H1 (cell line): ENCODE data around the gene TPM2. TPM values are rescaled to one million over a fixed set of nuclear protein-coding genes. Genes with fewer than 3 reads are reported as not detected.

Experiments
- CTCF ChIA-PET: fragments of 300-600 bp; sonication (Branson Sonifier 250); formaldehyde crosslinking; loops from one replicate; lab custom pipeline; 2021; ENCODE audit not compliant: partially characterized antibody; lab: Charles Lee
- POLR2A ChIA-PET: fragments of 300-600 bp; sonication (Branson Sonifier 250); formaldehyde crosslinking; loops from one replicate; lab custom pipeline; 2021; ENCODE audit warnings: inconsistent platforms; ENCODE audit not compliant: partially characterized antibody; lab: Charles Lee
- DNase-seq, 2 experiments: peaks; one replicate each; pipeline versions ENCODE4 v3.0.0 to v3.0.0-alpha.2; 2010 to 2022; ENCODE audit warnings: low spot score in 2 of 2, low read depth in 1 of 2, mixed read lengths in 1 of 2
- FAIRE-seq: peaks from 2 replicates; lab custom pipeline; 2011; peaks lifted over from hg19 to GRCh38; lab: Jason Lieb, UNC
- H2AFZ ChIP-seq: 2 replicates; pipeline ENCODE4 v1.8.1; 2012; ENCODE audit warnings: low read length, inconsistent platforms
- H2AK5ac ChIP-seq: 2 replicates; pipeline ENCODE4 v1.6.1; 2013; ENCODE audit warnings: low read depth, low read length
- H2BK120ac ChIP-seq: replicated peaks from 2 replicates; pipeline ENCODE3; 2013; ENCODE audit warnings: low read depth, low read length, inconsistent platforms
- H2BK12ac ChIP-seq: 2 replicates; pipeline ENCODE4 v1.6.1; 2013; ENCODE audit warnings: low read depth, low read length
- H2BK15ac ChIP-seq: 2 replicates; pipeline ENCODE4 v1.6.1; 2013; ENCODE audit warnings: low read length
- H2BK20ac ChIP-seq: 2 replicates; pipeline ENCODE4 v1.6.1; 2013; ENCODE audit warnings: low read length
- H2BK5ac ChIP-seq: 2 replicates; pipeline ENCODE4 v1.6.1; 2013; ENCODE audit warnings: low read depth, low read length
- H3K14ac ChIP-seq: 2 replicates; pipeline ENCODE4 v1.6.1; 2013; ENCODE audit warnings: inconsistent platforms; ENCODE audit not compliant: insufficient read length
- H3K18ac ChIP-seq: 2 replicates; pipeline ENCODE4 v1.6.1; 2013; ENCODE audit warnings: low read length; ENCODE audit errors: extremely low read depth
- H3K23ac ChIP-seq: 2 replicates; pipeline ENCODE4 v1.6.1; 2013; ENCODE audit warnings: inconsistent platforms; ENCODE audit not compliant: insufficient read length
- H3K23me2 ChIP-seq: 2 replicates; pipeline ENCODE4 v1.6.1; 2013; ENCODE audit warnings: low read depth, low read length
- H3K27ac ChIP-seq: 2 replicates; pipeline ENCODE4 v1.6.1; 2011; ENCODE audit warnings: low read depth, low read length, inconsistent platforms
- H3K27me3 ChIP-seq, 4 experiments: replicated peaks in 1 of 4; 1 replicate in 1 of 4; 2 replicates in 3 of 4; pipeline versions ENCODE4 v1.6.1 to v1.8.1; 2011 to 2013; ENCODE audit warnings: low read length in 3 of 4, mild to moderate bottlenecking in 3 of 4, inconsistent platforms in 2 of 4, mixed read lengths in 2 of 4, moderate library complexity in 1 of 4; ENCODE audit not compliant: control insufficient read depth in 3 of 4, insufficient read depth in 3 of 4; ENCODE audit errors: extremely low read depth in 1 of 4
- H3K36me3 ChIP-seq, 4 experiments: 2 replicates each; pipeline versions ENCODE4 v1.6.1 to v1.8.1; 2011 to 2013; ENCODE audit warnings: mild to moderate bottlenecking in 4 of 4, low read length in 3 of 4, moderate library complexity in 2 of 4, control low read depth in 1 of 4, inconsistent platforms in 1 of 4; ENCODE audit not compliant: insufficient read depth in 4 of 4, control insufficient read depth in 2 of 4
- H3K4ac ChIP-seq: replicated peaks from 2 replicates; pipeline ENCODE3; 2013; ENCODE audit warnings: low read length, low read depth, mixed read lengths, inconsistent platforms; ENCODE audit not compliant: insufficient read length
- H3K4me1 ChIP-seq, 4 experiments: replicated peaks in 1 of 4; 1 replicate in 1 of 4; 2 replicates in 3 of 4; pipeline versions ENCODE4 v1.6.1 to v1.8.1; 2011 to 2013; ENCODE audit warnings: low read length in 3 of 4, inconsistent platforms in 2 of 4, mixed read lengths in 1 of 4; ENCODE audit not compliant: insufficient read depth in 4 of 4, control insufficient read depth in 3 of 4
- H3K4me2 ChIP-seq, 2 experiments: 2 replicates each; pipeline versions ENCODE4 v1.6.1 to v1.8.1; 2011 to 2013; ENCODE audit warnings: low read depth in 2 of 2, low read length in 2 of 2, control low read depth in 1 of 2, inconsistent platforms in 1 of 2, mild to moderate bottlenecking in 1 of 2; ENCODE audit not compliant: insufficient read depth in 1 of 2
- H3K4me3 ChIP-seq, 4 experiments: fragments of 200-600, 300-600 bp in 1 of 4; sonication (generic), shearing (Covaris generic), sonication (Bioruptor Twin) in 1 of 4; 2 replicates each; pipeline versions ENCODE4 v1.5.1 to v1.8.1; 2011 to 2016; ENCODE audit warnings: low read length in 4 of 4, low read depth in 3 of 4, control low read depth in 2 of 4, inconsistent platforms in 2 of 4, mild to moderate bottlenecking in 2 of 4, mixed read lengths in 1 of 4, moderate library complexity in 1 of 4; ENCODE audit not compliant: insufficient read depth in 2 of 4; ENCODE audit errors: extremely low read depth in 1 of 4
- H3K56ac ChIP-seq: replicated peaks from 2 replicates; pipeline ENCODE3; 2013; ENCODE audit warnings: low read depth, mild to moderate bottlenecking, mixed read lengths, low read length, inconsistent platforms; ENCODE audit not compliant: insufficient read length
- H3K79me1 ChIP-seq: 2 replicates; pipeline ENCODE4 v1.6.1; 2013; ENCODE audit warnings: low read depth, low read length, control low read depth
- H3K79me2 ChIP-seq, 2 experiments: 2 replicates each; pipeline versions ENCODE4 v1.6.1 to v1.8.1; 2012 to 2013; ENCODE audit warnings: low read length in 2 of 2, mild to moderate bottlenecking in 2 of 2, inconsistent platforms in 1 of 2; ENCODE audit not compliant: insufficient read depth in 2 of 2, control insufficient read depth in 1 of 2
- H3K9ac ChIP-seq, 4 experiments: replicated peaks in 1 of 4; 1 replicate in 1 of 4; 2 replicates in 3 of 4; pipeline versions ENCODE4 v1.6.1 to v1.8.1; 2011 to 2013; ENCODE audit warnings: low read depth in 3 of 4, low read length in 3 of 4, control low read depth in 2 of 4, mild to moderate bottlenecking in 2 of 4, moderate library complexity in 2 of 4, inconsistent platforms in 1 of 4; ENCODE audit errors: extremely low read depth in 1 of 4
- H3K9me3 ChIP-seq, 2 experiments: 2 replicates each; pipeline versions ENCODE4 v1.6.1 to v1.8.1; 2012 to 2013; ENCODE audit warnings: mild to moderate bottlenecking in 2 of 2, moderate library complexity in 2 of 2, control low read depth in 1 of 2, inconsistent platforms in 1 of 2, low read depth in 1 of 2, low read length in 1 of 2, mixed read lengths in 1 of 2; ENCODE audit not compliant: insufficient read depth in 2 of 2
- H4K20me1 ChIP-seq, 2 experiments: replicated peaks in 1 of 2; 2 replicates each; pipeline versions ENCODE3 to v1.8.1; 2011 to 2013; ENCODE audit warnings: inconsistent platforms in 2 of 2, low read length in 2 of 2, mild to moderate bottlenecking in 1 of 2; ENCODE audit not compliant: insufficient read depth in 2 of 2, control insufficient read depth in 1 of 2
- H4K5ac ChIP-seq: 2 replicates; pipeline ENCODE4 v1.6.1; 2013; ENCODE audit warnings: low read length, low read depth, mixed read lengths, inconsistent platforms; ENCODE audit not compliant: insufficient read length
- H4K8ac ChIP-seq: 2 replicates; pipeline ENCODE4 v1.8.0; 2013; ENCODE audit warnings: mild to moderate bottlenecking, moderate library complexity, low read length, inconsistent platforms; ENCODE audit not compliant: insufficient read depth; ENCODE audit errors: extremely low read depth
- H4K91ac ChIP-seq: replicated peaks from 2 replicates; pipeline ENCODE3; 2013; ENCODE audit warnings: low read length, mixed read lengths, inconsistent platforms; ENCODE audit not compliant: insufficient read length
- ASH2L ChIP-seq: fragments of 200-600, 300-600 bp; sonication (generic); IDR thresholded peaks from one replicate; pipeline ENCODE4 v1.7.1; 2017; ENCODE audit warnings: low read length
- CBX8 ChIP-seq: fragments of 300-800, 300-1000 bp; sonication (generic); IDR thresholded peaks from 2 replicates; pipeline ENCODE4 v1.7.1; 2016; ENCODE audit warnings: low read depth, low read length, borderline replicate concordance
- CHD1 ChIP-seq: IDR thresholded peaks from 2 replicates; pipeline ENCODE4 v1.6.1; 2012; ENCODE audit warnings: low read depth, low read length, improper control_type of control experiment
- CHD2 ChIP-seq: IDR thresholded peaks from 2 replicates; pipeline ENCODE4 v1.6.1; 2012; ENCODE audit warnings: low read length, improper control_type of control experiment
- CREB1 ChIP-seq: IDR thresholded peaks from 2 replicates; pipeline ENCODE4 v1.6.1; 2012; ENCODE audit warnings: inconsistent platforms
- EP300 ChIP-seq, 2 experiments: IDR thresholded peaks; 1 replicate in 1 of 2; 2 replicates in 1 of 2; pipeline ENCODE4 v1.6.1; 2011 to 2012; ENCODE audit warnings: low read depth in 2 of 2, low read length in 2 of 2, mild to moderate bottlenecking in 2 of 2, borderline replicate concordance in 1 of 2, inconsistent platforms in 1 of 2, moderate library complexity in 1 of 2
- FOSL1 ChIP-seq: IDR thresholded peaks from 2 replicates; pipeline ENCODE4 v1.6.1; 2011; ENCODE audit warnings: mild to moderate bottlenecking, low read depth, low read length, moderate library complexity; ENCODE audit not compliant: insufficient read depth
- JUND ChIP-seq: IDR thresholded peaks from 2 replicates; pipeline ENCODE4 v1.6.1; 2011; ENCODE audit warnings: mild to moderate bottlenecking, improper control_type of control experiment, low read length
- NANOG ChIP-seq: IDR thresholded peaks from 2 replicates; pipeline ENCODE4 v1.6.1; 2011; ENCODE audit warnings: low read length, low read depth, mild to moderate bottlenecking, inconsistent platforms; ENCODE audit not compliant: insufficient read depth, poor library complexity, severe bottlenecking
- POLR2A ChIP-seq, 2 experiments: IDR thresholded peaks; 1 replicate in 1 of 2; 2 replicates in 1 of 2; pipeline ENCODE4 v1.6.1; 2011; ENCODE audit warnings: low read depth in 2 of 2, low read length in 2 of 2, mild to moderate bottlenecking in 2 of 2; ENCODE audit errors: control extremely low read depth in 1 of 2
- RFX5 ChIP-seq: IDR thresholded peaks from 2 replicates; pipeline ENCODE4 v1.6.1; 2011; ENCODE audit warnings: low read depth, low read length, improper control_type of control experiment, borderline replicate concordance
- SAP30 ChIP-seq: fragments of 300-600 bp; sonication (generic); IDR thresholded peaks from 2 replicates; pipeline ENCODE4 v1.7.1; 2012; ENCODE audit warnings: low read length, moderate library complexity, mild to moderate bottlenecking, inconsistent platforms; ENCODE audit not compliant: insufficient read depth, insufficient replicate concordance
- TBP ChIP-seq: IDR thresholded peaks from 2 replicates; pipeline ENCODE4 v1.6.1; 2011; ENCODE audit warnings: low read depth, low read length, improper control_type of control experiment
- WGBS, 2 experiments: shearing (Covaris generic) in 1 of 2; methylation state at CpG; one replicate each; pipeline versions ENCODE4 v1.1.6 to v1.1.7; 2013 to 2015; ENCODE audit warnings: low lambda C conversion rate in 2 of 2, mixed read lengths in 2 of 2, inconsistent platforms in 1 of 2, low coverage in 1 of 2, missing lambda C conversion rate in 1 of 2; ENCODE audit not compliant: insufficient replicate concordance in 2 of 2, insufficient coverage in 1 of 2, insufficient read length in 1 of 2; ENCODE audit errors: extremely low coverage in 1 of 2, missing lambda C conversion rate in 1 of 2; 5-methylcytosine and 5-hydroxymethylcytosine counted together
- polyA plus RNA-seq, 7 experiments: library from polyadenylated mRNA; depleted of rRNA in 3 of 7; stranded (reverse) in 5 of 7; unstranded in 2 of 7; fragments of >200 nt in 5 of 7; fragments of 200-250 nt in 2 of 7; gene quantifications; 1 replicate in 5 of 7; 2 replicates in 1 of 7; 4 replicates in 1 of 7; pipeline versions ENCODE4 v1.2.1 to v1.2.3, GENCODE V29; 2011 to 2013; ENCODE audit warnings: missing spikeins in 2 of 7, mixed read lengths in 2 of 7
- total RNA-seq: library from RNA; stranded (reverse); fragmentation: NEBNext Ultra II Directional; extraction: Animal tissue kit (Norgen Biotek cat#: 25700); gene quantifications from 2 replicates; pipeline ENCODE4 v1.2.1, GENCODE V29; 2021
- TF ChIP-seq, protein P1 (sequence below): IDR thresholded peaks from 2 replicates; pipeline ENCODE4 v1.6.1; 2012; ENCODE audit warnings: inconsistent platforms

Gene TPM2
- total and polyA plus RNA-seq, 2 of the 8 experiments (the other 6 are each of a cell fraction or from before 2014, with no cell fraction given), result 62.5 to 181 TPM

DNA sequence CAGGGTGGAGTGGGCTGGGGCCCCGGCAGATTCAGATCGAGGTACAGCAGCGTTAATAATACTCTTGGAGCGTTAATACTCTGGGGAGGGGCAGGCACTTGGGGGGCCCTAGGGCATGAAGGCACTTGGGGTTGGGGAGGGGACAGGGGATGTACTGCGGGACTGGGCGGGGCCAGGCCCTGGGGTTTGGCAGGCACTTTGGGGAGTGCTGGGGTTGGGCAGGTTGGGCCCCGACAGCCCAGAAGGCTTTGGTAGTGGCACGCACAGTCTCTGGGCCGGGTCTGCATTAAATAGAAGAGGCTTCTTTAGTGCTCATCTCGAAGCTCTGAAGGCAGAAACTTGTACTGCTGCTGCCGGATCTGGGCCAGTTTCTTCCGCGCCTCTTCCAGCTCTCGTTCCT lies 7.8 kb upstream of the TPM2 start:
- H3K18ac ChIP-seq, result no peak overlapping the region
- no peak overlapping the region for H4K5ac ChIP-seq
- WGBS, 2 experiments, result 95% methylated on average over 12 of the region's 14 CpGs; no CpG with 5 or more reads in 1 of the 2 experiments
- no peaks in the 10 kb centered on the region for H3K9me3 ChIP-seq
- H4K91ac ChIP-seq, result no peak overlapping the region
- H4K20me1 ChIP-seq, result peaks cover 3 to 7% of the 10 kb centered on the region in 2 experiments
- CTCF ChIA-PET, result interaction anchor here (1.2 to 14.1 kb wide), 23 partner anchors 9 to 208 kb away, joined by 3 to 347 read pairs (median 16); partner anchors contain the start of genes ARHGEF39, CA9, CCDC107 and CREB3
- DNase-seq, result no peak
- no peaks in the 10 kb centered on the region for H3K23me2 ChIP-seq
- no peak overlapping the region for H3K23ac ChIP-seq
- no peak overlapping the region for H2BK20ac ChIP-seq
- POLR2A ChIA-PET, result interaction anchor here (2.1 to 14.9 kb wide), 4 partner anchors 9 to 51 kb away, joined by 9 to 158 read pairs (median 12); partner anchors contain the start of genes CREB3 and TLN1
- H3K4me2 ChIP-seq, result no peak overlapping the region
- no peak for FAIRE-seq
- no peaks in the 10 kb centered on the region for H3K79me2 ChIP-seq
- no peak overlapping the region for H3K9ac ChIP-seq
- H3K4ac ChIP-seq, result no peak overlapping the region
- peaks cover 28 to 44% (median 42%) of the 10 kb centered on the region in 4 experiments for H3K36me3 ChIP-seq
- H3K27ac ChIP-seq, result no peak overlapping the region
- no peak overlapping the region for H2BK12ac ChIP-seq
- H4K8ac ChIP-seq, result no peak overlapping the region
- no peak overlapping the region for H2AFZ ChIP-seq
- no peaks in the 10 kb centered on the region for H3K27me3 ChIP-seq
- H3K79me1 ChIP-seq, result no peaks in the 10 kb centered on the region
- H2BK5ac ChIP-seq, result no peak overlapping the region
- no peak overlapping the region for H3K4me3 ChIP-seq
- no peak overlapping the region for H2AK5ac ChIP-seq
- no peaks in the 10 kb centered on the region for H3K4me1 ChIP-seq
- no peak overlapping the region for H2BK120ac ChIP-seq
- H2BK15ac ChIP-seq, result no peak overlapping the region
- H3K56ac ChIP-seq, result no peak overlapping the region
- no peak overlapping the region for H3K14ac ChIP-seq
- no peak for TF ChIP-seq RFX5
- no peak for TF ChIP-seq SAP30
- no peak for TF ChIP-seq TBP
- TF ChIP-seq POLR2A (IDR thresholded peaks at IDR 0.05; ENCODE audit: control extremely low read depth in 1 of 2, low read depth in 2 of 2, low read length in 2 of 2), result no peak
- TF ChIP-seq CBX8, result no peak
- no peak for TF ChIP-seq JUND
- TF ChIP-seq CHD1, result no peak
- TF ChIP-seq CREB1, result no peak
- no peak for TF ChIP-seq CHD2
- TF ChIP-seq, protein P1, sequence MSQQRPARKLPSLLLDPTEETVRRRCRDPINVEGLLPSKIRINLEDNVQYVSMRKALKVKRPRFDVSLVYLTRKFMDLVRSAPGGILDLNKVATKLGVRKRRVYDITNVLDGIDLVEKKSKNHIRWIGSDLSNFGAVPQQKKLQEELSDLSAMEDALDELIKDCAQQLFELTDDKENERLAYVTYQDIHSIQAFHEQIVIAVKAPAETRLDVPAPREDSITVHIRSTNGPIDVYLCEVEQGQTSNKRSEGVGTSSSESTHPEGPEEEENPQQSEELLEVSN, result no peak
- TF ChIP-seq ASH2L, result no peak
- no peak for TF ChIP-seq EP300 (IDR thresholded peaks at IDR 0.05; ENCODE audit: borderline replicate concordance in 1 of 2, low read depth in 2 of 2, low read length in 2 of 2)
- no peak for TF ChIP-seq NANOG
- no peak for TF ChIP-seq FOSL1
